Type B pancreatic cell (in vitro differentiated cells): ENCODE measurements around the gene GPRIN1. TPM values are rescaled to one million over a fixed set of nuclear protein-coding genes. Genes with fewer than 3 reads are reported as not detected.
"Not testable (repeated sequence)": the region's sequence is repeated elsewhere in the genome, so short reads cannot be mapped to it uniquely, and the experiment has no call there.

Experiments used
- DNase-seq: peaks from one replicate; pipeline ENCODE4 v3.0.0; 2021; ENCODE audit warnings: mixed read lengths; ENCODE audit not compliant: unreplicated experiment; ENCODE audit errors: extremely low spot score
- H3K27ac Mint-ChIP-seq: 2 replicates; pipeline ENCODE4 v1.8.0; 2021; ENCODE audit warnings: mild to moderate bottlenecking, mixed read lengths
- H3K27me3 Mint-ChIP-seq: 2 replicates; pipeline ENCODE4 v1.8.0; 2021; ENCODE audit warnings: mixed read lengths
- H3K36me3 Mint-ChIP-seq: 2 replicates; pipeline ENCODE4 v1.8.0; 2021; ENCODE audit warnings: mixed read lengths
- H3K4me1 Mint-ChIP-seq: one replicate; pipeline ENCODE4 v1.8.0; 2021; ENCODE audit warnings: mixed read lengths; ENCODE audit not compliant: unreplicated experiment
- H3K4me3 Mint-ChIP-seq: 2 replicates; pipeline ENCODE4 v1.8.0; 2021; ENCODE audit warnings: mild to moderate bottlenecking, mixed read lengths
- H3K9me3 Mint-ChIP-seq: 2 replicates; pipeline ENCODE4 v1.8.0; 2021; ENCODE audit warnings: mixed read lengths
- CTCF ChIP-seq: fragments of 200-600 bp; sonication (generic); conservative IDR thresholded peaks from 2 replicates; pipeline ENCODE4 v1.5.0; 2021; ENCODE audit warnings: antibody characterized with exemption, mild to moderate bottlenecking
- total RNA-seq: library from RNA; stranded (reverse); gene quantifications from 2 replicates; pipeline ENCODE4 v1.2.1, GENCODE V29; 2021; ENCODE audit warnings: low replicate concordance

Gene GPRIN1
- total RNA-seq, 1 donor from 2014 or later: 6.0 TPM

- Mint-ChIP-seq H3K4me1 (no peaks in the 10 kb centered on the region), H3K9me3 (no peaks in the 10 kb centered on the region), H3K27ac (no peak overlapping the region), H3K4me3 (no peak overlapping the region), H3K27me3 (peaks cover 3% of the 10 kb centered on the region), H3K36me3 (no peaks in the 10 kb centered on the region)
- no peak for TF ChIP-seq CTCF
- DNase-seq: no peak
Observed at GRCh38 chr5:176593273-176593869, 16.6 kb downstream of the GPRIN1 start.

GRCh38 chr5:176592573-176592972, 17.4 kb downstream of the GPRIN1 start:
- H3K9me3 Mint-ChIP-seq: no peaks in the 10 kb centered on the region
- H3K27ac Mint-ChIP-seq: no peak overlapping the region
- DNase-seq: no peak
- no peak for TF ChIP-seq CTCF
- H3K36me3 Mint-ChIP-seq: no peaks in the 10 kb centered on the region
- no peak overlapping the region for H3K4me3 Mint-ChIP-seq
- no peaks in the 10 kb centered on the region for H3K4me1 Mint-ChIP-seq
- H3K27me3 Mint-ChIP-seq: peaks cover 3% of the 10 kb centered on the region

GRCh38 chr5:176591667-176592066, 18.3 kb downstream of the GPRIN1 start:
- H3K27ac Mint-ChIP-seq, H3K4me3 Mint-ChIP-seq, DNase-seq, H3K36me3 Mint-ChIP-seq, H3K4me1 Mint-ChIP-seq, H3K27me3 Mint-ChIP-seq, H3K9me3 Mint-ChIP-seq: not testable (repeated sequence)

- H3K36me3 Mint-ChIP-seq: peaks cover 4% of the 10 kb centered on the region
- no peak for TF ChIP-seq CTCF
- no peak overlapping the region for H3K4me3 Mint-ChIP-seq
- no peak overlapping the region for H3K27ac Mint-ChIP-seq
- H3K9me3 Mint-ChIP-seq: no peaks in the 10 kb centered on the region
- no peak for DNase-seq
- H3K4me1 Mint-ChIP-seq: no peaks in the 10 kb centered on the region
- H3K27me3 Mint-ChIP-seq: peaks cover 3% of the 10 kb centered on the region
Observed at GRCh38 chr5:176590035-176590717, 19.8 kb downstream of the GPRIN1 start.

- Mint-ChIP-seq H3K4me1 (no peaks in the 10 kb centered on the region), H3K4me3 (no peak overlapping the region), H3K27ac (no peak overlapping the region), H3K36me3 (peaks cover 4% of the 10 kb centered on the region), H3K9me3 (no peaks in the 10 kb centered on the region), H3K27me3 (peaks cover 3% of the 10 kb centered on the region)
- TF ChIP-seq CTCF: no peak
- no peak for DNase-seq
Observed at GRCh38 chr5:176589039-176589769, 20.8 kb downstream of the GPRIN1 start.

- peaks cover 4% of the 10 kb centered on the region for H3K36me3 Mint-ChIP-seq
- no peak overlapping the region for H3K4me3 Mint-ChIP-seq
- TF ChIP-seq CTCF: no peak
- H3K4me1 Mint-ChIP-seq: no peaks in the 10 kb centered on the region
- H3K9me3 Mint-ChIP-seq: no peaks in the 10 kb centered on the region
- H3K27ac Mint-ChIP-seq: no peak overlapping the region
- DNase-seq: no peak
- no peaks in the 10 kb centered on the region for H3K27me3 Mint-ChIP-seq
Observed at GRCh38 chr5:176588297-176588696, 21.7 kb downstream of the GPRIN1 start.
